ENCODE data around the gene CNTNAP2. TPM values are rescaled to one million over a fixed set of nuclear protein-coding genes. Genes with fewer than 3 reads are reported as not detected.

The CNTNAP2 gene
- total RNA-seq, 1 donor from 2014 or later, result 0.59 TPM

DNA sequence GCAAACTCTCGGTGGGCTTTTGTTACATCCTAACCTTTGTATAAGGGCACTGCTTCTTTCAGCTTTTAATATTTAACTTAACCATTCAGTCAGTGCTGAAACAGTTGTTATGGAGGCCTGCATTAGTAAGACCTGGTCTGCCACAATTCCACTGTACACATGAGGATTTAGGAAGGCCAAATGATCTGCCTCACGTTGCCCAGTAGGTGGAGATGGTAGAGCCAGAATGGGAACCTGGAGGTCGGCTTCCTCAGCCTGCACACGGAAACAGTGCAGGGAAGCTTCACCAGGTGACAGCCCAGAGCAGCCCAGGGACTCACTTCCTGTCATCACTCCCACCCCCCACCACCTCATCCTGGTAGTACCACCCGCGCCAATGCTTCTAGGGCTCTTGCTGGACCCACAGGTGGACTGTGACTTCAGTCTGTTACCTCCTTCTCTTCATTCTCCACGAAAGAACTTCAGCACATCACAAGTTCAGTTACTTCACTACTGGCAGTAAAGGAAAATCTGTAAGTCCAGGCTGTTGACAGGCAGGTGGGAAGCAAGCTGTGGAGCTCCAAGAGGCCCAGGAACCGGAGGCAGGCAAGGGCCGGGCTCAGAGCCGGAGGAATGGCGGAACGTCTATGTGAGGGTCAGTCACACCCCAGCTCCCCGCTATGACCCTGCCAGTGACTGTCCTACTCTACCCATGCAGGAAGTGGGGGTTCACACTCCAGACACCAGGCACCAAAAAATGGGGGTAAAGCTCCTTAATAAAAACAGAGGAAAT, 1993.7 kb downstream of the CNTNAP2 start:
- no peaks in the 10 kb centered on the region for H3K36me3 ChIP-seq
- no peaks in the 10 kb centered on the region for H3K9me3 ChIP-seq
- DNase-seq (no peak), ATAC-seq (peak in 1 of 2 donors; percentile 25)
- H3K27me3 ChIP-seq (ENCODE audit: low read depth), result no peaks in the 10 kb centered on the region
- no peak overlapping the region for H3K27ac ChIP-seq
- no peak overlapping the region for H3K4me3 ChIP-seq
- TF ChIP-seq, protein P1, sequence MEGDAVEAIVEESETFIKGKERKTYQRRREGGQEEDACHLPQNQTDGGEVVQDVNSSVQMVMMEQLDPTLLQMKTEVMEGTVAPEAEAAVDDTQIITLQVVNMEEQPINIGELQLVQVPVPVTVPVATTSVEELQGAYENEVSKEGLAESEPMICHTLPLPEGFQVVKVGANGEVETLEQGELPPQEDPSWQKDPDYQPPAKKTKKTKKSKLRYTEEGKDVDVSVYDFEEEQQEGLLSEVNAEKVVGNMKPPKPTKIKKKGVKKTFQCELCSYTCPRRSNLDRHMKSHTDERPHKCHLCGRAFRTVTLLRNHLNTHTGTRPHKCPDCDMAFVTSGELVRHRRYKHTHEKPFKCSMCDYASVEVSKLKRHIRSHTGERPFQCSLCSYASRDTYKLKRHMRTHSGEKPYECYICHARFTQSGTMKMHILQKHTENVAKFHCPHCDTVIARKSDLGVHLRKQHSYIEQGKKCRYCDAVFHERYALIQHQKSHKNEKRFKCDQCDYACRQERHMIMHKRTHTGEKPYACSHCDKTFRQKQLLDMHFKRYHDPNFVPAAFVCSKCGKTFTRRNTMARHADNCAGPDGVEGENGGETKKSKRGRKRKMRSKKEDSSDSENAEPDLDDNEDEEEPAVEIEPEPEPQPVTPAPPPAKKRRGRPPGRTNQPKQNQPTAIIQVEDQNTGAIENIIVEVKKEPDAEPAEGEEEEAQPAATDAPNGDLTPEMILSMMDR (IDR thresholded peaks at IDR 0.05), result peak; percentile 17
- intact Hi-C loops (cut with DNase I), result no loop called here
- no peaks in the 10 kb centered on the region for H3K4me1 ChIP-seq

DNA sequence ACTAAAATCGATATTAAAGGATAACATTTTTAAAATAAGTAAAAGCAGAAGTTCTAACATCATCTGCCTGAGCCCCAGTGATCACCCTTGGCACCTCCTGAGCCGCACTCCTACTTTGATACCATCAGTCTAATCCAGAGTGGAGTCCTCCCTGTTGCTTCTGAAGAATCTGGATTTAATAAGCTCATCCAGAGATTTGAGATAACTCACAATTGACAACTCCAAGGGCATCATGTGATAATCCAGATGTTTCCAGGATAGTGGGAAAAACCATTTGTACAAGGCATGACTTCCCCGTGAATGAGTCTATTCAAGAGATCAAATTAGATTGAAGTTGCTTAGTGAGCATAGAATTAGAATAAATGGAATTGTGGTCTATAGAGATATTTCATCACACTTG, 1998.2 kb downstream of the CNTNAP2 start:
- no peak for ATAC-seq
- TF ChIP-seq, protein P1 (IDR thresholded peaks at IDR 0.05), result no peak
- H3K4me1 ChIP-seq, result no peaks in the 10 kb centered on the region

DNA sequence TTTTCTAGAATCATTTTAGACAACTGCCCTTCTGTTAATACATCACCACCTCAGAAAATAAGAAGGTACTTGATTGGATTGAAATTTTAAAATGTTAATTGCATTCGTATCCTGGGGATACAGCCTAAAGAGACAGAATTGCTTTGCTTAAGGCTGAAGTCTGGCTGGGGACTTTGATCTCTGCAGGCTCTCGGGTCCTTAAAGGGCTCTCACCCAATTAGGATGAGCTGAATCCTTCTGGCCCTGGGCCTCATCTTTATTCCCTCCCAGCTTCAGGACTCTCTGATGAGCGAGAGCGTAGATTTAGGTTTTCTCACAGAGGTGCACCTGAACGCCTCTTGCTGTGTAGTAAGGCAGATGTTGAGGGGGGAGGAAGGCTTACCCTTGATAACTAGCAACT, 1998.7 kb downstream of the CNTNAP2 start:
- TF ChIP-seq, protein P1 (IDR thresholded peaks at IDR 0.05), result no peak
- H3K4me1 ChIP-seq, result no peaks in the 10 kb centered on the region
- DNase-seq (no peak), ATAC-seq (no peak)
- intact Hi-C loops (cut with DNase I), result no loop called here
- H3K27ac ChIP-seq, result no peak overlapping the region
- H3K9me3 ChIP-seq, result no peaks in the 10 kb centered on the region
- no peak overlapping the region for H3K4me3 ChIP-seq
- H3K27me3 ChIP-seq (ENCODE audit: low read depth), result no peaks in the 10 kb centered on the region
- H3K36me3 ChIP-seq, result no peaks in the 10 kb centered on the region

More for the DNA sequence above, 1998.2 kb downstream of the CNTNAP2 start:
- Histone ChIP-seq H3K36me3 (no peaks in the 10 kb centered on the region), H3K27me3 (ENCODE audit: low read depth) (no peaks in the 10 kb centered on the region), H3K27ac (no peak overlapping the region), H3K4me3 (no peak overlapping the region), H3K9me3 (no peaks in the 10 kb centered on the region)
- DNase-seq, result no peak
- intact Hi-C loops (cut with DNase I), result no loop called here

DNA sequence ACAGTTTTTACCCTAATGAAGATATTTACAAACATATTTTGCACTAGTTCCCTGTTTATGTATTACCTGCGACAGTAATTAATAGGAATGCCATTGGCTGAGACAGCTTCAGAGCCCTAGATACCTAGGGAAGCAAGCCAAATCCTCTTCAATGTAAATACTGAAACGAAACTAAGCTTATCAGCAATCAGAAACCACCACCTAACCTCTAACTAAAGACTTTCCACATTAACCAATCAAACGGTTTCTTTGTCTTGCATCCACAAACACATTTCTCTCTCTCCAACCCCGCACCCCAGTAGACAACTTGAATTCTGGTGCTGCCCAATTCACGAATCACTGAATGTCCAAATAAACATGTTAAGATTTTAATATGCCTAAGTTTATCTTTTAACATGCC, 1999.6 kb downstream of the CNTNAP2 start:
- Histone ChIP-seq H3K4me1 (no peaks in the 10 kb centered on the region), H3K27me3 (ENCODE audit: low read depth) (no peaks in the 10 kb centered on the region), H3K9me3 (no peaks in the 10 kb centered on the region), H3K36me3 (no peaks in the 10 kb centered on the region), H3K4me3 (no peak overlapping the region), H3K27ac (no peak overlapping the region)
- TF ChIP-seq, protein P1 (IDR thresholded peaks at IDR 0.05), result no peak
- intact Hi-C loops (cut with DNase I), result no loop called here
- no peak for DNase-seq
- ATAC-seq, result no peak

DNA sequence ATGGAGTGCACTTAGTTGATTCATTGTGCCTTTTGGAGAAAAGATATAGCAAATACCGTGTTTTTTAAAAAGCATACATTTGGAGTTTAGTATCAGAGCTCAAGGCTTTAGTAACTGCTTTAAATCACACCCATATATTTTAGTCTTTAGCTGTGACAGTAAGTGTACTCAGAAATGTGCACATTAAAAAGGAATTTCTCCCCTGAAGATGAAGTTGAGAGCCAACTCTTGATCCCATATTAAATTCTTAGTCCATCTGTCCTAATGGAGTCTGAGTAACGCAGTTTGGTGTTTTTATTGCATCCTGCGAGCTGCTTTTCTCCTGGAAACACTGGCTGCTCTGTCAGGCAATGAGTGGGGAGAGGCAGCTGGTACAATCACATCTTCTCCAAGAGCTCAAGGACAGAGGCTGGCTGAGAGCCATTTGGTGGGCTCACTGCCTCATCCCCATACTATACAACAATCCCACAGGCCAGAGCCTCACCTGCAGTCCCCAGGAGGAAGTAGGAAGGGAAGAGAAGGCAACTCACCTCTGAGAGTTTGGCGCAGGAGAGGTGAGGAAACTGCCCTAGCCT, 2000.3 kb downstream of the CNTNAP2 start:
- H3K4me1 ChIP-seq, result no peaks in the 10 kb centered on the region
- TF ChIP-seq, protein P1 (IDR thresholded peaks at IDR 0.05), result no peak
- intact Hi-C loops (cut with DNase I), result no loop called here
- no peak overlapping the region for H3K27ac ChIP-seq
- no peaks in the 10 kb centered on the region for H3K27me3 ChIP-seq (ENCODE audit: low read depth)
- no peaks in the 10 kb centered on the region for H3K9me3 ChIP-seq
- ATAC-seq (no peak), DNase-seq (no peak)
- H3K4me3 ChIP-seq, result no peak overlapping the region
- H3K36me3 ChIP-seq, result no peaks in the 10 kb centered on the region

All from lower lobe of right lung (tissue), 2 donors.